Progenitor cell of endocrine pancreas (in vitro differentiated cells): Measurements from ENCODE around the gene MTCL1. TPM values are rescaled to one million over a fixed set of nuclear protein-coding genes. Genes with fewer than 3 reads are reported as not detected.

ENCODE experiments used
- DNase-seq: peaks from one replicate; pipeline ENCODE4 v3.0.0; 2021; ENCODE audit warnings: low spot score; ENCODE audit not compliant: unreplicated experiment
- H3K27ac Mint-ChIP-seq: 2 replicates; pipeline ENCODE4 v1.8.0; 2021; ENCODE audit warnings: mild to moderate bottlenecking, moderate library complexity, mixed read lengths
- H3K27me3 Mint-ChIP-seq: 2 replicates; pipeline ENCODE4 v1.8.0; 2021; ENCODE audit warnings: mixed read lengths
- H3K36me3 Mint-ChIP-seq: 2 replicates; pipeline ENCODE4 v1.8.0; 2022; ENCODE audit warnings: mixed read lengths; ENCODE audit not compliant: insufficient read depth
- H3K4me1 Mint-ChIP-seq: 2 replicates; pipeline ENCODE4 v1.8.0; 2021; ENCODE audit warnings: low read depth, mixed read lengths
- H3K4me3 Mint-ChIP-seq: 2 replicates; pipeline ENCODE4 v1.8.0; 2021; ENCODE audit warnings: low read depth, mild to moderate bottlenecking, moderate library complexity, mixed read lengths
- H3K9me3 Mint-ChIP-seq: 2 replicates; pipeline ENCODE4 v1.8.0; 2021; ENCODE audit warnings: low read depth, mixed read lengths
- total RNA-seq: library from RNA; stranded (reverse); gene quantifications from 2 replicates; pipeline ENCODE4 v1.2.1, GENCODE V29; 2021
- TF ChIP-seq, protein P1 (sequence below): fragments of 200-600 bp; sonication (generic); IDR thresholded peaks from one replicate; pipeline ENCODE4 v1.5.0; 2021; ENCODE audit warnings: antibody characterized with exemption, mild to moderate bottlenecking; ENCODE audit not compliant: unreplicated experiment

MTCL1 gene
- total RNA-seq, 1 donor from 2014 or later = 81.5 TPM

DNA sequence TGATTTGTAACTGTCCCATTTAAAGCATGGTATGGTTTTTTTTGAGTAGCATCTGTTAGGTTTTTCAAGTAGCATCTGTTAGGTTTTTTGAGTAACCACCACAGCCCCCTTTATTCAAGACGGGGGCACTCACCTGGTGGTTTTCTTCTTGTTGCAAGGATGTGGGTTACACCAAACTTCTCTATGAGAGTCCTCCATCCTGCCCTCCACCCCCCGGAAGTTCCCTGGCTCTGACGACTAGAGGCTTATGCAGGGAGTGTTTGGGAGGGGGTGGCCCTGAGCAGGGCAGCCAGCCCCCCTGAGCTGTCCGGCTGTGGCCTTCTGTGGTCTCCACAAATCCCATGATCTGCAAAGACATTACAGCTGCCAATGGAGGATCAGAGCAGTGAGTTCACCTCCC, 39.3 kb downstream of the MTCL1 start:
- Mint-ChIP-seq H3K4me1 (no peaks in the 10 kb centered on the region), H3K4me3 (no peak overlapping the region), H3K27me3 (no peaks in the 10 kb centered on the region), H3K36me3 (peaks cover 16% of the 10 kb centered on the region), H3K27ac (no peak overlapping the region), H3K9me3 (no peaks in the 10 kb centered on the region)
- TF ChIP-seq, protein P1, sequence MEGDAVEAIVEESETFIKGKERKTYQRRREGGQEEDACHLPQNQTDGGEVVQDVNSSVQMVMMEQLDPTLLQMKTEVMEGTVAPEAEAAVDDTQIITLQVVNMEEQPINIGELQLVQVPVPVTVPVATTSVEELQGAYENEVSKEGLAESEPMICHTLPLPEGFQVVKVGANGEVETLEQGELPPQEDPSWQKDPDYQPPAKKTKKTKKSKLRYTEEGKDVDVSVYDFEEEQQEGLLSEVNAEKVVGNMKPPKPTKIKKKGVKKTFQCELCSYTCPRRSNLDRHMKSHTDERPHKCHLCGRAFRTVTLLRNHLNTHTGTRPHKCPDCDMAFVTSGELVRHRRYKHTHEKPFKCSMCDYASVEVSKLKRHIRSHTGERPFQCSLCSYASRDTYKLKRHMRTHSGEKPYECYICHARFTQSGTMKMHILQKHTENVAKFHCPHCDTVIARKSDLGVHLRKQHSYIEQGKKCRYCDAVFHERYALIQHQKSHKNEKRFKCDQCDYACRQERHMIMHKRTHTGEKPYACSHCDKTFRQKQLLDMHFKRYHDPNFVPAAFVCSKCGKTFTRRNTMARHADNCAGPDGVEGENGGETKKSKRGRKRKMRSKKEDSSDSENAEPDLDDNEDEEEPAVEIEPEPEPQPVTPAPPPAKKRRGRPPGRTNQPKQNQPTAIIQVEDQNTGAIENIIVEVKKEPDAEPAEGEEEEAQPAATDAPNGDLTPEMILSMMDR = no peak
- DNase-seq = no peak

DNA sequence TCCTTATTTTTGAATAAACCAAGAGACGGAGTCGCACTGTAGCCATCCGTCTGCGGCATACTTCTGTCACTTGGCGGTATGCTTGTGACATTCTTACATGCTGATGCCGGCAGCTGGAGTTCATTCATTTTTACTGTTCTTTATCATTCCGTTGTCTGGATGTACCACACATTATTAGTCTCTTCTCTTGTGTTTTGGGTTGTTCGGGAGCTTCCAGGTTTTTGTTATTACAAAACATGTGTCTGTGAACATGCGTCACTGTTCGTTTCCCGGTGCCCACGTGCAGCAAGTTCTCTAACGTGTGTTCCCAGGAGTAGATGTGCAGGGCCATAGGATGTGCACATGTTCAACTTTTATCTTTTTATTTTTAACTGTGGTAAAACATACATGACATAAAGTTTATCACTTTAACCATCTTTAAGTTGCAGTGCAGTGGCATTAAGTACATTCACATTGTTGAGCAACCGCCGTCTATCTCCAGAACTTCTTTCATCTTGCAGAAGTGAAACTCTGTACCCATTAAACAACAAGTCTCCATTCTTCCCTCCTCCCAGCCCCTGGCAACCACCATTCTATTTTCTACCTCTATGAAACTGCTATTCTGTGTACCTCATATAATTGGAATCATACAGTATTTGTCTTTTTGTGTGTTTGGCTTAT, 40.1 kb downstream of the MTCL1 start:
- no peak for DNase-seq
- no peak overlapping the region for H3K4me3 Mint-ChIP-seq
- H3K27ac Mint-ChIP-seq = no peak overlapping the region
- H3K27me3 Mint-ChIP-seq = no peaks in the 10 kb centered on the region
- TF ChIP-seq, protein P1 = no peak
- H3K4me1 Mint-ChIP-seq = no peaks in the 10 kb centered on the region
- H3K9me3 Mint-ChIP-seq = no peaks in the 10 kb centered on the region
- peaks cover 14% of the 10 kb centered on the region for H3K36me3 Mint-ChIP-seq

DNA sequence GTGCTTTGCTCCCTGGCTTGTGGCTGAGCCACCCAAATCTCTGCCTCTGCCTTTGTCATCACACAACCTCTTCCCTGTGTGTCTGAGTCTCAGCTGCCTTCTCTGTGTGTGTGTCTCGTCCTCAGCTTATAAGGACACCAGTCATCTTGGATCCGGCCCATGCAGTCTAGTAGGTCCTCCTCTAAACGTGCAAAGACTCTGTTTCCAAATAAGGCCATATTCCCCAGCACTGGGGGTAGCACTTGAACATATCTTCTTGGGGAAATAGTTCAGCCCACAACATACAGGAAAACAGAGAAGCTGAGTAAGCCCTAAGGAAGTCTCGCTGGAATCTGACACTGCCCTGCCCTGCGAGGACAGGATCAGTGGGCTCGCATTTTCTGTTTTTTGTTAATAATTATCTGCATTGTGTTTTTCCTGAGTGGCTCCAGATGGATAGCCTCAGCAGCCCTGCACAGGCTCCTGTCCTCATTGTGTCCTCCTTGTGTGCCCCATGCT, 42.1 kb downstream of the MTCL1 start:
- Mint-ChIP-seq H3K27me3 (no peaks in the 10 kb centered on the region), H3K4me1 (no peaks in the 10 kb centered on the region), H3K27ac (no peak overlapping the region), H3K36me3 (peaks cover 11% of the 10 kb centered on the region), H3K9me3 (no peaks in the 10 kb centered on the region), H3K4me3 (no peak overlapping the region)
- TF ChIP-seq, protein P1 = no peak
- DNase-seq = no peak

DNA sequence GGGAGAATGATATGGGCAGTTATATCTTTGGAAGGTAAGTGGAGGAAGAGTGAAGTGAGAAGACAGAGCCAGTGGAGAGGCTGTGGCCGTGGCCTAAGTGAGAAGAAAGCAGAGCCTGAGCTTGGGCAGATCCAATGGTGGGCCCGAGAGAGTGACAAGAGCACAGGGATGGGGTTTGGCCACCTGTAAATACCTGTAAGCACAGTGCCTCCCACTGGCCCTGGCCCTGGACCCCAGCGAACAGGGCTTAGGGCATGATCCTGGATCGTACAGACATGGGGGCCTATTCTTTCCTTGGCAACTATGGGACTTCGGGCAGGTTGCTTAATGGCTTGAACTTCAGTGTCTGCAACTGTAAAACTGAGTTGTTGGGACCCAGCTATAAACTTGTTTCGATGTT, 44.1 kb downstream of the MTCL1 start:
- Mint-ChIP-seq H3K36me3 (peaks cover 11% of the 10 kb centered on the region), H3K4me1 (no peaks in the 10 kb centered on the region), H3K9me3 (no peaks in the 10 kb centered on the region), H3K27ac (no peak overlapping the region), H3K4me3 (no peak overlapping the region), H3K27me3 (no peaks in the 10 kb centered on the region)
- TF ChIP-seq, protein P1 = no peak
- no peak for DNase-seq

DNA sequence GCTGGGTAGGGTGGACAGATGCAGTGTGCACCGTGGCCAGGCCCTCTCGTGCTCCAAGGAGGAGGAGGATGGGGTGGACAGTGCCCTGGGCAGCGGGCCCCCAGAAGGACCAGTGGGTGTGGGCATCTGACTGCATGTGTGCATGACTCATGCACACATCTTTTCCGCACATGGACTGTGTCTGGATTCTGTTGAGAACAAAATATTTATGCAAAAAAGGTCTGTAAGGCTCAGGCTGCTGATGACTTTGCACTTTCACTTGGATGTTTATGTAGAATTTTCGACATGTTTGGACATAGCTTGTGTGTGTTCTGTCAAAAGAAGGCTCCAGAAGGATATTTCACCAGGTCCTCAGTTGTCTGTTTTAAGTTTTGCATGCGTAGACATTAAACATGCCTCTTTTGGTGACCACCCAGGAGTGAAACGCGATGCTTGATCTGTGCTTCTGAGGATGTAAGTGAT, 45.6 kb downstream of the MTCL1 start:
- no peaks in the 10 kb centered on the region for H3K9me3 Mint-ChIP-seq

More for the DNA sequence above, 45.6 kb downstream of the MTCL1 start:
- H3K27ac Mint-ChIP-seq = no peak overlapping the region
- no peaks in the 10 kb centered on the region for H3K27me3 Mint-ChIP-seq
- peaks cover 12% of the 10 kb centered on the region for H3K36me3 Mint-ChIP-seq
- H3K4me3 Mint-ChIP-seq = no peak overlapping the region
- DNase-seq = no peak
- H3K4me1 Mint-ChIP-seq = no peaks in the 10 kb centered on the region
- TF ChIP-seq, protein P1 = no peak
